HuH-7 (cell line): ENCODE measurements around the gene ZNF469.

Source experiments
- DNase-seq: peaks from one replicate; pipeline ENCODE4 v3.0.0; 2011; ENCODE audit warnings: low spot score

The ZNF469 gene

GRCh38 chr16:88428616-88429386, 46.0 kb downstream of the ZNF469 start:
- no peak for DNase-seq

GRCh38 chr16:88429387-88430184, 46.8 kb downstream of the ZNF469 start:
- no peak for DNase-seq

- DNase-seq = no peak
Measured at GRCh38 chr16:88430185-88430523, 47.4 kb downstream of the ZNF469 start.

- no peak for DNase-seq
Measured at GRCh38 chr16:88430524-88431446, 48.0 kb downstream of the ZNF469 start.

- DNase-seq = no peak
Measured at GRCh38 chr16:88431651-88432050, 48.9 kb downstream of the ZNF469 start.

GRCh38 chr16:88432174-88432573, 49.4 kb downstream of the ZNF469 start:
- DNase-seq = no peak
